Measurements from ENCODE around the gene CARD9.
"Not testable (repeated sequence)": the region's sequence is repeated elsewhere in the genome, so short reads cannot be mapped to it uniquely, and the experiment has no call there.

Gene CARD9

GRCh38 chr9:136407911-136408310 is 34.4 kb upstream of the CARD9 start:
- TF ChIP-seq JUND (IDR thresholded peaks at IDR 0.05; ENCODE audit: low read depth) = no peak
- in situ Hi-C loops (cut with HindIII; ENCODE audit: low pct_unique_long_range_greater_than_20kb, low sequenced_read_pairs) = no loop called here
- no peak for DNase-seq (ENCODE audit: low read depth in 1 of 2, low spot score in 1 of 2)

- DNase-seq (ENCODE audit: low read depth in 1 of 2, low spot score in 1 of 2); in situ Hi-C loops (cut with HindIII; ENCODE audit: low pct_unique_long_range_greater_than_20kb, low sequenced_read_pairs): not testable (repeated sequence)
Measured at GRCh38 chr9:136407061-136407460, 33.6 kb upstream of the CARD9 start.

GRCh38 chr9:136405904-136406303 is 32.4 kb upstream of the CARD9 start:
- DNase-seq (ENCODE audit: low read depth in 1 of 2, low spot score in 1 of 2); in situ Hi-C loops (cut with HindIII; ENCODE audit: low pct_unique_long_range_greater_than_20kb, low sequenced_read_pairs): not testable (repeated sequence)

- no peak for DNase-seq (ENCODE audit: low read depth in 1 of 2, low spot score in 1 of 2)
- TF ChIP-seq JUND (IDR thresholded peaks at IDR 0.05; ENCODE audit: low read depth) = no peak
- in situ Hi-C loops (cut with HindIII; ENCODE audit: low pct_unique_long_range_greater_than_20kb, low sequenced_read_pairs) = no loop called here
Measured at GRCh38 chr9:136405481-136405880, 32.0 kb upstream of the CARD9 start.

GRCh38 chr9:136404801-136405136 is 31.3 kb upstream of the CARD9 start:
- no peak for TF ChIP-seq JUND (IDR thresholded peaks at IDR 0.05; ENCODE audit: low read depth)
- DNase-seq (ENCODE audit: low read depth in 1 of 2, low spot score in 1 of 2) = no peak
- in situ Hi-C loops (cut with HindIII; ENCODE audit: low pct_unique_long_range_greater_than_20kb, low sequenced_read_pairs) = no loop called here

- in situ Hi-C loops (cut with HindIII; ENCODE audit: low pct_unique_long_range_greater_than_20kb, low sequenced_read_pairs) = no loop called here
- DNase-seq (ENCODE audit: low read depth in 1 of 2, low spot score in 1 of 2) = no peak
- no peak for TF ChIP-seq JUND (IDR thresholded peaks at IDR 0.05; ENCODE audit: low read depth)
Measured at GRCh38 chr9:136403915-136404800, 30.7 kb upstream of the CARD9 start.

GRCh38 chr9:136403538-136403914 is 30.1 kb upstream of the CARD9 start:
- in situ Hi-C loops (cut with HindIII; ENCODE audit: low pct_unique_long_range_greater_than_20kb, low sequenced_read_pairs) = no loop called here
- DNase-seq (ENCODE audit: low read depth in 1 of 2, low spot score in 1 of 2) = no peak
- no peak for TF ChIP-seq JUND (IDR thresholded peaks at IDR 0.05; ENCODE audit: low read depth)

DNA sequence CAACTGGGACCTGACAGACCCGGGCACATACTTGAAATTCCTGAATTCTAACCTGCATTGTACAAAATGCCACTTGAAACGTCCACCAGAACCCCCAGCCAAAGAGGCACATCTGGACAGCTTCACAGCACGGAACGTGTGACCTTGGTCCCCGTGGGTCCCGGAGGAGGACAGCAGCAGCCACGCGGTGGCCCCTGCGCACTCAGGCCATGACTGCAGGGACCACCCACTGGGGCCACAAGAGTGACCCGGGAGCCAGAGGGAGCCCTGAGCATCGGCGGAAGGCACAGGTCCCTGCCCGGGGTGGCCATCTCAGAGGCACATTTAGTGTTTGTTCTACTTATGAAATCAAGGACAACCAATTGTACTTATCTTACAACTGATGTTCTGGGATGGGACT is 28.6 kb upstream of the CARD9 start:
- TF ChIP-seq JUND (IDR thresholded peaks at IDR 0.05; ENCODE audit: low read depth) = no peak
- DNase-seq (ENCODE audit: low read depth in 1 of 2, low spot score in 1 of 2) = no peak
- in situ Hi-C loops (cut with HindIII; ENCODE audit: low pct_unique_long_range_greater_than_20kb, low sequenced_read_pairs) = no loop called here

DNA sequence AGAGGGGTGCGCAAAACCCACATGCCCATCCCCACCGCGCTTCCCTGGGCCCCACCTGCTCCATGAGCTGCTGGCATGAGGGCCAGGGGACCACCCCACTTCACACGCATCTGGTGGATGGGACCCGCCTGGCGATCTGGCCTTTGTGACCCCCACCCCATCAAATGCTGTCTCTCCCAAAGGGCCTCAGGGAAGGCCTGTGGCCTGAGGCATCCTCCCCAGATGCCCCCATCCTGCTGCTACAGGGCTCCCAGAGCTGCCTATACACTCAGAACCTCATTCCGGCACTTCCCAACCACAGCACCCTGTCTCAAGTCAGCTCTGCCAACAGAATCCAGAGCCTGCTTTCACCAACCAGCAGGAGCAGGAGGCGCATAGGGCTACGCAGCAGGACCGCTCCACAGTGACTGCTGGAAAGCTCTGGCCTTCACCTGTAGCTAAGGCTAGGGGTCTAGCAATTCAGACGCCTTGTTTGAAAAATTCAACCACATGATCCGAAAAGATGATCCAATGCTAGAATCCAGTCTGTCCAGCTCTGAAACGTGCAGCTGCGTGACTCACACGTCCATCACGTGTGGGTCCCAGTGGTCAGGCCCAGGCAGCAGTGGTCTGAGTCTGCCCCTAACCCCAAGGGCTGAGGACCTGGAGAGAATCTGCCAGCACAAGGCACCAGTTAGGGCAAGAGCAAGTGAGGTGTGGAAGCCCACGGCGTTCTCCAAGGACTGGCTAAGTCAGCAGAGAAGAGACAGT is 27.9 kb upstream of the CARD9 start:
- no peak for DNase-seq (ENCODE audit: low read depth in 1 of 2, low spot score in 1 of 2)
- in situ Hi-C loops (cut with HindIII; ENCODE audit: low pct_unique_long_range_greater_than_20kb, low sequenced_read_pairs) = no loop called here
- no peak for TF ChIP-seq JUND (IDR thresholded peaks at IDR 0.05; ENCODE audit: low read depth)

- in situ Hi-C loops (cut with HindIII; ENCODE audit: low pct_unique_long_range_greater_than_20kb, low sequenced_read_pairs) = no loop called here
- TF ChIP-seq JUND (IDR thresholded peaks at IDR 0.05; ENCODE audit: low read depth) = no peak
- DNase-seq (ENCODE audit: low read depth in 1 of 2, low spot score in 1 of 2) = peak; percentile 93 to 97
Measured at GRCh38 chr9:136400038-136400834, 26.8 kb upstream of the CARD9 start, which contains the start of gene SNAPC4. Gene SNAPC4, minus strand, starts transcription at chr9:136400170. Its CDS starts 1,742 bp downstream, at chr9:136398428.

DNA sequence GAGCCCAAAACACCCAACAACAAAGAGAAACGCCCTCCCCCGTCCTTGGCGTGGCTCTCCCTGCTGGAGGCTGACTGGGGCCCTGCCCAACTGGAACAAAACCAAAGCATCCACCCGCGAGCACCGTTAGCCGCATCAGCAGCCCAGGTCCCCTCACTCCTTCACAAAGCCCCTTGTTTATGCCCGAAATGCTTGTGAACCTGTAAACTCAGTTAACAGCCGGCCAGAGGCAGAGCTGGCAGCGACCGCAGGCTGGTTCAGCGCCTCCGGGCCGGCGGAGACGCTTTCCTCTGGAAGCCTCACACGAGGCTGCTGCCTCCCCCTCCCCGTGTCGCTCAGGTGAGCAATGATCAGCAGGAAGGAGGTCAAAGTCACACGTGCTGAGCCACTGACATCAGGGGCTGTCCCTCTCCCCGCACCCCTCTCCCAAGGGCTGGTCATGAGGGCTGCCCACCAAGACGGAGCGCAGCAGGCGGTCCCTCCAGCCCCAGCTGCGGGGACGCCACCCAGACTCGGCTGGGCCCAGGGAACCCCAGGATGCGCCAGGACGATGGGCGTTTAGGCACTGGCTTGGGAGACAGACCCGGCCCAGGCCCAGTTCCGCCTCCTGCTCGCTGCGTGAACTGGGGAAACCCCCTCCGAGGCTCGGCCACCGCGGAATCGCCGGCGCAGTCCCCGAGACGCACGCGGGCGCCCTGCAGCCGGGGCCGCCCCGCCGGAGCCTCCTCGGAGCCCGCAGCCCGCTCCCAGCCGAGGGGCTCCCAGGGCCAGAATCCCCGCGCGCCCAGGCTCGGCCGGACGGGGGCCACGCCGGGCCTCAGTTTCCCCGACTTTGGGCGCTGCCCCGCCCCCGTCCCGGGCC is 25.9 kb upstream of the CARD9 start:
- peak in 1 of 2 experiments; percentile 39 for DNase-seq (ENCODE audit: low read depth in 1 of 2, low spot score in 1 of 2)
- TF ChIP-seq JUND (IDR thresholded peaks at IDR 0.05; ENCODE audit: low read depth) = no peak
- in situ Hi-C loops (cut with HindIII; ENCODE audit: low pct_unique_long_range_greater_than_20kb, low sequenced_read_pairs) = no loop called here

GRCh38 chr9:136398286-136398685 is 24.8 kb upstream of the CARD9 start:
- in situ Hi-C loops (cut with HindIII; ENCODE audit: low pct_unique_long_range_greater_than_20kb, low sequenced_read_pairs) = no loop called here
- no peak for DNase-seq (ENCODE audit: low read depth in 1 of 2, low spot score in 1 of 2)
- no peak for TF ChIP-seq JUND (IDR thresholded peaks at IDR 0.05; ENCODE audit: low read depth)

All from T47D (cell line).